Panc1 (cell line): ENCODE results near the gene DTNBP1.

Experiments used
- CTCF ChIP-seq: fragments of 450-650 bp; IDR thresholded peaks from 2 replicates; pipeline ENCODE4 v1.5.1; 2017; ENCODE audit warnings: mild to moderate bottlenecking
- REST ChIP-seq, 2 experiments: IDR thresholded peaks; 2 replicates each; pipeline ENCODE4 v1.6.1; 2011 to 2012; ENCODE audit warnings: low read depth in 2 of 2, control low read depth in 1 of 2, low read length in 1 of 2, mild to moderate bottlenecking in 1 of 2, moderate library complexity in 1 of 2; ENCODE audit not compliant: insufficient read depth in 1 of 2

- TF ChIP-seq CTCF (no peak), REST (IDR thresholded peaks at IDR 0.05; ENCODE audit: insufficient read depth in 1 of 2, low read depth in 2 of 2, low read length in 1 of 2) (no peak)
Measured at GRCh38 chr6:15516923-15517560, 145.8 kb downstream of the DTNBP1 start.
